ENCODE measurements around the gene ARF5. TPM values are rescaled to one million over a fixed set of nuclear protein-coding genes. Genes with fewer than 3 reads are reported as not detected.

Gene ARF5
- total and polyA plus RNA-seq, 4 donors: 115 to 239 (median 159) TPM

DNA sequence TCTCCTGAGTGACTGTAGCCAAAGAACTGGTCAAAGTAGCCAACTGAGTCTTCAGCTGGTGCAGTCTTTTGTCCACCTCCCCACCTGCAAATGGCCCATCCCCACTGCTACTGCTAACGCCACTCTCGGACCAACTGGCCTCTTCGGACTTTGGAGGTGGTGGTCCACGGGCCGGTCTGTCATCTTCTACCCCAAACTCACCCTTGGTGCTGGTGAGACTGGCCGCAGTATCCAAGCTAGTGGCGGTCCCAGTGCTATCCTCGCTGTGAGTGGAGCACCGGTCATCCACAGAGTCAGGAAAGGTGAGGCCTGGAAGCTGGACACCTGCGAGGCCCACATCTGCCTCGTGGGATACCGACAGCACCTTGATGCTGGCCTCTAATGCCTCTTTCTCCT is 3.6 kb upstream of the ARF5 start:
- Histone ChIP-seq H3K4me1 (ENCODE audit: control insufficient read depth in 5 of 5, insufficient read depth in 5 of 5, low read length in 5 of 5) (peaks cover 6 to 45% (median 30%) of the 10 kb centered on the region in 5 donors), H3K4me3 (peak overlapping the region; percentile 68), H3K27ac (ENCODE audit: low read depth in 1 of 2, low read length in 1 of 2) (peak overlapping the region in 1 of 2 donors; percentile 95), H3K27me3 (ENCODE audit: control insufficient read depth in 3 of 3, insufficient read depth in 3 of 3, low read length in 2 of 3) (no peaks in the 10 kb centered on the region), H3K9ac (ENCODE audit: insufficient read depth in 1 of 2, low read length in 2 of 2) (peak overlapping the region; percentile 87 to 89), H3K36me3 (ENCODE audit: control insufficient read depth in 4 of 4, insufficient read depth in 4 of 4, low read length in 4 of 4) (peaks cover 10 to 22% (median 16%) of the 10 kb centered on the region in 4 donors), H3K9me3 (ENCODE audit: control insufficient read depth in 4 of 4, insufficient read depth in 3 of 4, low read length in 3 of 4) (no peaks in the 10 kb centered on the region)
- no peak for DNase-seq
- no peak for ATAC-seq (ENCODE audit: insufficient read depth, low FRiP score)
- TF ChIP-seq, protein P1, sequence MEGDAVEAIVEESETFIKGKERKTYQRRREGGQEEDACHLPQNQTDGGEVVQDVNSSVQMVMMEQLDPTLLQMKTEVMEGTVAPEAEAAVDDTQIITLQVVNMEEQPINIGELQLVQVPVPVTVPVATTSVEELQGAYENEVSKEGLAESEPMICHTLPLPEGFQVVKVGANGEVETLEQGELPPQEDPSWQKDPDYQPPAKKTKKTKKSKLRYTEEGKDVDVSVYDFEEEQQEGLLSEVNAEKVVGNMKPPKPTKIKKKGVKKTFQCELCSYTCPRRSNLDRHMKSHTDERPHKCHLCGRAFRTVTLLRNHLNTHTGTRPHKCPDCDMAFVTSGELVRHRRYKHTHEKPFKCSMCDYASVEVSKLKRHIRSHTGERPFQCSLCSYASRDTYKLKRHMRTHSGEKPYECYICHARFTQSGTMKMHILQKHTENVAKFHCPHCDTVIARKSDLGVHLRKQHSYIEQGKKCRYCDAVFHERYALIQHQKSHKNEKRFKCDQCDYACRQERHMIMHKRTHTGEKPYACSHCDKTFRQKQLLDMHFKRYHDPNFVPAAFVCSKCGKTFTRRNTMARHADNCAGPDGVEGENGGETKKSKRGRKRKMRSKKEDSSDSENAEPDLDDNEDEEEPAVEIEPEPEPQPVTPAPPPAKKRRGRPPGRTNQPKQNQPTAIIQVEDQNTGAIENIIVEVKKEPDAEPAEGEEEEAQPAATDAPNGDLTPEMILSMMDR (IDR thresholded peaks at IDR 0.05; ENCODE audit: control extremely low read depth, extremely low read depth): no peak
- WGBS, 2 donors: 30 to 39% methylated on average over 12 of the region's 12 CpGs

DNA sequence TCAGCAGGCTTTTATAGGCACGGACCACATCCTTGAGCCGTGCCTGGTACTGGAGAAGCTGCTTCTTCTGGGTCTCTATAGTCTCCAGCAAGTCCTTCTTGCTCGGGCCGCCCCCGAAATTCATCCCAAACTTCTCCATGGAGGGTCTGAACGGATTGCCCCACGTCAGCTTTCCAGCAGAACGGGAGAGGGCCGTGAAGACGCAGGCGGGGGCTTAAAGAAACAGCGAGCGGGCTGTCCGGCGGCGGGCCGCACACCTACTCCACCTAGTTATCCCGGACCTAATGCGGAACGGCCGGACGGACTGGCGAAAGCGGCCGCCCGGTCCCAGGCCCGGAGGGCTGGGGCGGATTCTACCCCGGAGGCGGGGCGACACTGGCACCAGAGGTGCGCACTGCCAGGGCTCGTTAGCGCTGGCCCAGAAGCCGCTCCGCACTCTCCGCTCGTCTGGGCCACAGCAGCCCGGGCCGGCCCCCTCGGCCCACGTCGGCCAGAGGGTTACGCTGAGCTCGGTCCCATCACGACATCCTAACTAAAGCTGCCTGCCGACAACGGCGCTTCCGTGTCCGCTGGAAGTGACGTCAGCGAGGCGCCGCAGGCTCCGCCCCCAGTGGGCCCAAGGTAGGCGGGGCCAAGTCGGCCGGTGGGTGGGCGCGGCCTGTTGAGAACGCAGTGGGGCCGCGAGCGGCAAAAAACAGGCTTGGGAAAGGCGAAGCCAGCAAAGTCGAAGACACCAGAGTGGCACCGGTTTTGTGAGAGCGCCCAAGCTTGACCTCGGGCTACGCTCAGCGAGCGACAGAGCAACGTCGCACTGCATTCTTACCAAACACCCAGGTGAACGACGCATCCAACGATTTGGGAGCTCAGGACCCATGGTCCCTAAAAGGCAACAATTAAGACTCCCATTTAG is 2.9 kb upstream of the ARF5 start, which contains the start of gene GCC1:
GCC1 (minus strand) TSS at position 553 of the 910 bp plus-strand sequence; CDS start at position 139, 414 bp downstream.
- TF ChIP-seq, protein P1 (IDR thresholded peaks at IDR 0.05; ENCODE audit: control extremely low read depth, extremely low read depth): no peak

DNA sequence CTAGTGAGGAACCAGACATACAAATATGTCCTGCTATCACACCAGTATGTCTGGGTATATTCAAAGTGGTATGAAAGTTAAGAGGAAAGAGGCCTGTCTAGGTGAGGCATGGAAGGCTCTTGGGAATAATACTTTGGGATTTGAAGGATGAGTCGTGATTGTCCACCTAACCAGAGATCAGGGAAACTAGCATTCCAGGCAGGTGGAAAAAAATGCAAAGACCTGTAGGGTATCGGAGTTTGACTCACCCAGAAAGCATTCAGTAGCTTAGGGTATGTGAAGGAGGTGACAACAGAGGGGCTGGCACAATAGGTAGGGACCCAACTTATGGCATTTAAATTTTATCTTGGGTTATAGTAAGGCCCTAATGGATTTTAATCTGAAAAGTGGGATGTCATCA is 1.9 kb upstream of the ARF5 start:
- no peaks in the 10 kb centered on the region for H3K9me3 ChIP-seq (ENCODE audit: control insufficient read depth in 4 of 4, insufficient read depth in 3 of 4, low read length in 3 of 4)
- H3K9ac ChIP-seq (ENCODE audit: insufficient read depth in 1 of 2, low read length in 2 of 2): no peak overlapping the region
- DNase-seq (no peak), ATAC-seq (ENCODE audit: insufficient read depth, low FRiP score) (no peak)
- H3K36me3 ChIP-seq (ENCODE audit: control insufficient read depth in 4 of 4, insufficient read depth in 4 of 4, low read length in 4 of 4): peaks cover 6 to 26% (median 24%) of the 10 kb centered on the region in 4 donors
- WGBS, 2 donors: 94% methylated on average over 2 of the region's 2 CpGs
- peaks cover 6 to 47% (median 28%) of the 10 kb centered on the region in 5 donors for H3K4me1 ChIP-seq (ENCODE audit: control insufficient read depth in 5 of 5, insufficient read depth in 5 of 5, low read length in 5 of 5)
- H3K27ac ChIP-seq (ENCODE audit: low read depth in 1 of 2, low read length in 1 of 2): peak overlapping the region in 1 of 2 donors; percentile 89
- TF ChIP-seq, protein P1 (IDR thresholded peaks at IDR 0.05; ENCODE audit: control extremely low read depth, extremely low read depth): no peak
- H3K27me3 ChIP-seq (ENCODE audit: control insufficient read depth in 3 of 3, insufficient read depth in 3 of 3, low read length in 2 of 3): no peaks in the 10 kb centered on the region
- H3K4me3 ChIP-seq: no peak overlapping the region

More for the DNA sequence above, 2.9 kb upstream of the ARF5 start, which contains the start of gene GCC1:
- peak within 1 kb of the TSS; percentile 87 to 94 for H3K9ac ChIP-seq (ENCODE audit: insufficient read depth in 1 of 2, low read length in 2 of 2)
- WGBS, 2 donors: 3 to 4% methylated on average over 67 to 78 of the region's 78 CpGs
- H3K9me3 ChIP-seq (ENCODE audit: control insufficient read depth in 4 of 4, insufficient read depth in 3 of 4, low read length in 3 of 4): no peaks in the 10 kb centered on the region
- H3K36me3 ChIP-seq (ENCODE audit: control insufficient read depth in 4 of 4, insufficient read depth in 4 of 4, low read length in 4 of 4): peaks cover 10 to 24% (median 17%) of the 10 kb centered on the region in 4 donors
- DNase-seq (peak; percentile 94 to 96 (median 94)), ATAC-seq (ENCODE audit: insufficient read depth, low FRiP score) (peak; percentile 85)
- H3K4me3 ChIP-seq: peak within 1 kb of the TSS; percentile 68
- H3K27me3 ChIP-seq (ENCODE audit: control insufficient read depth in 3 of 3, insufficient read depth in 3 of 3, low read length in 2 of 3): no peaks in the 10 kb centered on the region
- H3K27ac ChIP-seq (ENCODE audit: low read depth in 1 of 2, low read length in 1 of 2): peak within 1 kb of the TSS; percentile 89 to 95
- H3K4me1 ChIP-seq (ENCODE audit: control insufficient read depth in 5 of 5, insufficient read depth in 5 of 5, low read length in 5 of 5): peaks cover 6 to 47% (median 30%) of the 10 kb centered on the region in 5 donors

Measured in lung (tissue), 12 donors.